OCI-LY1 (cell line): ENCODE measurements around the gene OR4D1.

Source experiments
- H2AFZ ChIP-seq: fragments of 200-600 bp; sonication (generic), shearing (Covaris generic); 2 replicates; pipeline ENCODE4 v1.6.0; 2014; ENCODE audit warnings: antibody characterized with exemption, mild to moderate bottlenecking, low read length
- H3F3A ChIP-seq: fragments of 200-600 bp; sonication (generic), shearing (Covaris generic); 2 replicates; pipeline ENCODE4 v1.6.0; 2014; ENCODE audit warnings: mild to moderate bottlenecking, antibody characterized with exemption, low read length, moderate library complexity; ENCODE audit not compliant: insufficient read depth
- H3K27ac ChIP-seq: fragments of 200-600 bp; sonication (generic); 2 replicates; pipeline ENCODE4 v1.5.1; 2014; ENCODE audit warnings: low read length, mixed run types, mild to moderate bottlenecking, low read depth; ENCODE audit not compliant: poor library complexity, severe bottlenecking
- H3K27me3 ChIP-seq: fragments of 200-600 bp; sonication (generic); 2 replicates; pipeline ENCODE4 v1.6.0; 2014; ENCODE audit warnings: antibody characterized with exemption, mild to moderate bottlenecking, low read length, moderate library complexity; ENCODE audit not compliant: insufficient read depth
- H3K36me3 ChIP-seq: fragments of 200-600 bp; sonication (generic); 2 replicates; pipeline ENCODE4 v1.6.1; 2014; ENCODE audit warnings: mild to moderate bottlenecking, antibody characterized with exemption, low read length, moderate library complexity, mixed read lengths; ENCODE audit not compliant: insufficient read depth
- H3K4me1 ChIP-seq: fragments of 200-600 bp; sonication (generic); 2 replicates; pipeline ENCODE4 v1.5.1; 2014; ENCODE audit warnings: mild to moderate bottlenecking, low read length, moderate library complexity; ENCODE audit not compliant: insufficient read depth, severe bottlenecking
- H3K4me2 ChIP-seq: fragments of 200-600 bp; sonication (generic), shearing (Covaris generic); 2 replicates; pipeline ENCODE4 v1.6.1; 2014; ENCODE audit warnings: low read length
- H3K4me3 ChIP-seq: fragments of 200-600 bp; sonication (generic); 2 replicates; pipeline ENCODE4 v1.5.1; 2014; ENCODE audit warnings: low read length, low read depth, mild to moderate bottlenecking, mixed read lengths; ENCODE audit not compliant: poor library complexity, severe bottlenecking
- H3K79me2 ChIP-seq: fragments of 200-600 bp; shearing (Covaris generic); 2 replicates; pipeline ENCODE4 v1.6.1; 2016; ENCODE audit warnings: mixed run types, low read length, mixed read lengths; ENCODE audit not compliant: insufficient read depth
- H3K9ac ChIP-seq: fragments of 200-600 bp; sonication (generic), shearing (Covaris generic); 2 replicates; pipeline ENCODE4 v1.6.1; 2014; ENCODE audit warnings: mild to moderate bottlenecking, low read length, mixed read lengths
- H3K9me2 ChIP-seq: fragments of 200-600 bp; sonication (generic), shearing (Covaris generic); 2 replicates; pipeline ENCODE4 v1.6.1; 2014; ENCODE audit warnings: low read depth, mild to moderate bottlenecking, low read length, mixed read lengths
- H3K9me3 ChIP-seq: fragments of 200-600 bp; shearing (Covaris generic); 2 replicates; pipeline ENCODE4 v1.6.1; 2014; ENCODE audit warnings: low read length, mixed read lengths
- H4K20me1 ChIP-seq: fragments of 200-600 bp; sonication (generic), shearing (Covaris generic); 2 replicates; pipeline ENCODE4 v1.6.0; 2016; ENCODE audit warnings: mild to moderate bottlenecking, low read length; ENCODE audit not compliant: insufficient read depth
- EZH2 ChIP-seq: fragments of 200-600 bp; sonication (generic), shearing (Covaris generic); IDR thresholded peaks from 2 replicates; pipeline ENCODE4 v1.8.0; 2017; ENCODE audit warnings: borderline replicate concordance, mixed run types, mild to moderate bottlenecking, antibody characterized with exemption, low read length, moderate library complexity, mixed read lengths
- TF ChIP-seq, protein P1 (sequence below): fragments of 200-600 bp; sonication (generic), shearing (Covaris generic); IDR thresholded peaks from 2 replicates; pipeline ENCODE4 v1.5.1; 2017; ENCODE audit warnings: mild to moderate bottlenecking, antibody characterized with exemption, low read length, moderate library complexity, mixed read lengths

OR4D1 gene

DNA sequence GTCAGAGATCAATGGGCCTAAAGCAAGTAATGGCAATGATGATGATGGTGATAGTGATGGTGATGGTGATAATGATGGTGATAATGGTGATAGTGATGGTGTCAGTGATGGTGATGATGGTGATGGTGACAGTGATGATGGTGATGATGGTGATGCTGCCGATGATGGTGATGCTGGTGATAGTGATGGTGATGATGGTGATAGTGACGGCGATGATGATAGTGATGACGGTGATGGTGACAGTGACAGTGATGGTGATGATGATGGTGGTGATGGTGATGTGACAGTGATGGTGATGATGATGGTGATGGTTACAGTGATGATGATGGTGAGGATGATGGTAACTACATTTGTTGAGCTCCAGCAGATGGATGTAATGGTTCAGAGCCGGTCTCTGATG lies 30.8 kb upstream of the OR4D1 start:
- Histone ChIP-seq H3K4me2 (no peak overlapping the region), H3K27ac (no peak overlapping the region), H3K4me3 (no peak overlapping the region), H3F3A (no peaks in the 10 kb centered on the region), H4K20me1 (no peaks in the 10 kb centered on the region), H3K4me1 (no peaks in the 10 kb centered on the region), H3K36me3 (no peaks in the 10 kb centered on the region), H3K9ac (no peak overlapping the region), H3K79me2 (no peaks in the 10 kb centered on the region), H2AFZ (no peak overlapping the region), H3K9me2 (no peaks in the 10 kb centered on the region), H3K9me3 (no peaks in the 10 kb centered on the region), H3K27me3 (peaks cover 7% of the 10 kb centered on the region; the same call in 1 of the 2 replicates)
- TF ChIP-seq, protein P1, sequence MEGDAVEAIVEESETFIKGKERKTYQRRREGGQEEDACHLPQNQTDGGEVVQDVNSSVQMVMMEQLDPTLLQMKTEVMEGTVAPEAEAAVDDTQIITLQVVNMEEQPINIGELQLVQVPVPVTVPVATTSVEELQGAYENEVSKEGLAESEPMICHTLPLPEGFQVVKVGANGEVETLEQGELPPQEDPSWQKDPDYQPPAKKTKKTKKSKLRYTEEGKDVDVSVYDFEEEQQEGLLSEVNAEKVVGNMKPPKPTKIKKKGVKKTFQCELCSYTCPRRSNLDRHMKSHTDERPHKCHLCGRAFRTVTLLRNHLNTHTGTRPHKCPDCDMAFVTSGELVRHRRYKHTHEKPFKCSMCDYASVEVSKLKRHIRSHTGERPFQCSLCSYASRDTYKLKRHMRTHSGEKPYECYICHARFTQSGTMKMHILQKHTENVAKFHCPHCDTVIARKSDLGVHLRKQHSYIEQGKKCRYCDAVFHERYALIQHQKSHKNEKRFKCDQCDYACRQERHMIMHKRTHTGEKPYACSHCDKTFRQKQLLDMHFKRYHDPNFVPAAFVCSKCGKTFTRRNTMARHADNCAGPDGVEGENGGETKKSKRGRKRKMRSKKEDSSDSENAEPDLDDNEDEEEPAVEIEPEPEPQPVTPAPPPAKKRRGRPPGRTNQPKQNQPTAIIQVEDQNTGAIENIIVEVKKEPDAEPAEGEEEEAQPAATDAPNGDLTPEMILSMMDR, result no peak
- no peak for TF ChIP-seq EZH2

DNA sequence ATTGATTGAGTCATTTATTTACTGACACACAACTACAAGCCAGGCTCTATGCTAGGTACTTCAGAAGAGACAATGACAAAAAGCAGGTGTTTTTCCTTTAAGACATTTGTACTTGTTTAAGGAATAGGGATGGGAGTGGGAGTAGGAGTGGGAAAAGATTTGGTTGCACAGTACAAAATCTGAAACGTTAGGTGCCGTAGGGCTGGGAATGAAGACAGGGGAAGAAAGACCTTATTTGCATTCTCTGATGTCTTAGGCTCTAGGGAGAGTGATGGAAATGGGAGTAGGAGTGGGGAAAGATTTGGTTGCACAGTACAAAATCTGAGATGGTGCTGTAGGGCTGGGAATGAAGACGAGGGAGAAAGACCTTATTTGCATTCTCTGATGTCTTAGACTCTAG lies 28.7 kb upstream of the OR4D1 start:
- Histone ChIP-seq H3K9me3 (no peaks in the 10 kb centered on the region), H3K4me2 (no peak overlapping the region), H3K27ac (no peak overlapping the region), H4K20me1 (no peaks in the 10 kb centered on the region), H3K79me2 (no peaks in the 10 kb centered on the region), H3K36me3 (no peaks in the 10 kb centered on the region), H3F3A (no peaks in the 10 kb centered on the region), H3K4me3 (no peak overlapping the region), H3K9ac (no peak overlapping the region), H3K9me2 (no peaks in the 10 kb centered on the region), H3K4me1 (no peaks in the 10 kb centered on the region), H2AFZ (no peak overlapping the region), H3K27me3 (peaks cover 4% of the 10 kb centered on the region; the same call in 1 of the 2 replicates)
- TF ChIP-seq, protein P1, result no peak
- no peak for TF ChIP-seq EZH2

DNA sequence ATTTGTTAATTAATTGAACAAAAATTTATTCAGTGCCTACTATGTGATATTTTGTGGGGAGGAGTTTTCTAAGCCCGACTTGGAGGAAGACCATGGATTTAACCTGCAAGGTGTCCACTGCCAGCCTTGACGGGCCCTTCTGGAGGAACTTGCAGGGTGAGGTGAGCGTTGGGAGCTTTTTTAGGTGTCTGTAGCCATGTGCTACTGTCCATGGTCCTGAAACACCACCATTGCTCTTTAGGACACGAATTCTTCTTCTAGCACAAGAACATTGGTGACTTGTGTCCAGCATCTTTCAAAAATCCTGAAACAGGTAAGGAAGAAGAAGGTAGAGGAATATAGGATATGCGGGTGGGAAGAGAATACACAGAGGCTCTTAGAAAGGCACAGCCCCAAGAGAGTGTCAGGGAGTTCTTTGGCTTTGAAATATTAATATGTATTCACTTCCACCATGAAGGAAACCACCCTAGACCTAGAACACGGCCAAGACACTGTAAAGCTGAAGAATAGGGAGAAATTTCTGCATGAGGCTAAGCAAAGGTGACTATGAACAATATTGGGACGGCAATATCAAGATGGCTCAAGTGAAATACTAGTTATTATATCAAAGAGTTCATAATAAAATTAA lies 27.9 kb upstream of the OR4D1 start:
- peaks cover 4% of the 10 kb centered on the region; the same call in 1 of the 2 replicates for H3K27me3 ChIP-seq
- no peaks in the 10 kb centered on the region for H3K9me2 ChIP-seq
- H2AFZ ChIP-seq, result no peak overlapping the region
- no peak overlapping the region for H3K4me3 ChIP-seq
- no peaks in the 10 kb centered on the region for H3K9me3 ChIP-seq
- H4K20me1 ChIP-seq, result no peaks in the 10 kb centered on the region
- H3K36me3 ChIP-seq, result no peaks in the 10 kb centered on the region
- no peak overlapping the region for H3K4me2 ChIP-seq
- H3K4me1 ChIP-seq, result no peaks in the 10 kb centered on the region
- no peaks in the 10 kb centered on the region for H3F3A ChIP-seq
- no peaks in the 10 kb centered on the region for H3K79me2 ChIP-seq
- TF ChIP-seq EZH2, result no peak
- TF ChIP-seq, protein P1, result no peak
- no peak overlapping the region for H3K27ac ChIP-seq
- no peak overlapping the region for H3K9ac ChIP-seq
